GM10847 (cell line): ENCODE data around the gene GALNT11.

ENCODE experiments used
- POLR2A ChIP-seq: IDR thresholded peaks from 2 replicates; pipeline ENCODE4 v1.6.1; 2011; ENCODE audit not compliant: insufficient read length; ENCODE audit errors: extremely low read depth

The GALNT11 gene

DNA sequence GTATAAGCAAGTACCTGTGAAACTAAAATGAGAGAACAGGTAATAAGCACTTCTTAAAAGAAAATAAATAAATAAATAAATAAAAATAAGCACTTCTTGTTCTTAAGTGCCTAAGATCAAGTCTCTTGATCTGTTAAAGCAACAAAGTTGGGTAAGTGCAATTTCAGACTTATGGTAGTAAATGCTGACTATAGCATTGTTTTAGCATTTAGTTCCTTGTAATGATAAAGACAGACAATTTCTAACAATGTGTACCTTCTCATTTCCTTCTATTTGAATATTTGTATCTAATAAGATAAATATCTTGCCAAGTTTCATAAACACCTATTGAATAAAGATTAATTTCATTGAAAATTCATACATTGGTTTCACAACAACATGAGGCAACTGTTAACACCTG lies 87.4 kb downstream of the GALNT11 start:
- no peak for TF ChIP-seq POLR2A

DNA sequence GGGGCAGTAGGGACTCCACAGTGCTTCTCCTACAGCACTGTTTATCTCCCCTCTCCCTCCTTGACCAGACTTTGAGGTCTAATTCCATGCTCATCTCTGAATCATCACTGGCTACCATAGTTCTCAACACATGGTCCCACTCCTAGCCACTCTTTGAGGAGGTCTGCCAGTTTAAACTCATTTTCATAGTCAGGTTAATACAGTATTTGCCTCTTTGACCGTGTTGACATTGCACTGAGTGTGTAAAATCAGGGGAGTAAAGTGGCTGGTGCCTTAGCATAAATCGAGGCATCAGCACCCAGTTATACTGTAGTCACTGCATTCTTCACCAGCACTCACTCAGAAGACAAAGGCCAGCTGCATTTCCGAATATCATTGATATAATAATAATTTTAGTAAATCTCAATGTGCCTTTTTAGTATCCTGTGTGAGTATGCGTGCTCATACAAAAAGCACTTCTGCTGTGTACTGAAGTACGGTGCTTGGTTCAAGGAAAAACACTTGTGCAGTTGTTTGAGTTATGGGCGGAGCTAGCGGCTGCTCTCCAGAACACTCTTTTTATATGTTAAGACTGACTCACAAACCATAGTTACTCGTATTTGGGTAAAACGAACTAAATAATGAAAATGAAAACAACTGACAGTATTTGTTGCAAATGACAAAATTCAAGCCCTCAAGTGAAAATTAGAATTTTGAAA lies 89.7 kb downstream of the GALNT11 start:
- no peak for TF ChIP-seq POLR2A

DNA sequence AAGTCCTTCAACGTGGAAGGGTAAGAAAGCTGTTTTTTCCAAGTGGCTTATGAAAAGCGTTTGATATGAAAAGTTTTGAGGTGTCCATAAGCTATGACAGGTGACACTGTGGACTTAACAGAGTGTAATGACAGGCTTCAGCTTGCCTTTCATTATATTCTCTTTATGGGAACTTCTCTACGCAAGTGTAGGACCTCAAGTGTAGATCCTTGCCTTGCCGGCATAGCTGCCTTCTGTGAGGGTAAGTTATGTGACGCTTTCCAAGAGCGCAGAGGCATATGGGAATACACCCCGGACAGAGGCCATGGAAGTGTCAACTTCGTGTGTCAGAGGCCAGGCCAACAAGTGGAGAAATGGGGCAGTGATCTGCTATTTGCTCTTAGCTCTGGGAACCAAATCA lies 91.9 kb downstream of the GALNT11 start:
- no peak for TF ChIP-seq POLR2A

DNA sequence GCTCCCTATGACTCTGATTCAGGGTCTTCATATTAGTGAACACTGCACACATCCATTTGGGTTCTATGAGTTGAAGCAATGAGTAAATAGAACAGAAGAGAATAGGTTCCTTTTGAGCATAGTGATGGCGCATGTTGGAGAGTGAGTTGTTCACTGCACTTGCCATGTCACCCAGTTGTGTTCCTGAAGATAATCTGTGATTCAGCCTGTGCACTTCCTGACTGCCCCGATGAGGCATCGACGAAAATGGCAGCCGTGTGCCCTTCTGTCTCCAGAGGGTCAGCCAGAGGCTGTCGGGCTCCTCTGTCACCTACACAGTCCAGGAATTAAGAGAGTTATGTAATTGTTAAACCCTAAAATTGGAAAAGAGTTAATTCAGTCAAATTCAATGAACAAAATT lies 94.7 kb downstream of the GALNT11 start:
- TF ChIP-seq POLR2A = no peak

DNA sequence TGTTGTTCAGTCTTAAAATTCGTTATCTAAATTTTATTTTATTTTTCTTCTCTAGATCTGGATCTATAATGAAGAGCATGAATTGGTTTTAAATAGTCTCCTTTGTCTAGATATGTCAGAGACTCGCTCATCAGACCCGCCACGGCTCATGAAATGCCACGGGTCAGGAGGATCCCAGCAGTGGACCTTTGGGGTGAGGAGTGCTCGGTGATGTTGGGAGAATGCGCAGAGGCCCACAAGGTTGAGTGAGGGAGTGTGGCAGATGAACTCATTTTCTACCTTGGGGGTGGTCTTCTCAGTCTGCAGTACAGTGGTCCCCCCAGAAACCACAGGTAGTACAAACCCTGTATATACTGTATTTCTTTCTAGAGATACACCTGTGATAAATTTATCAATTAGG lies 95.3 kb downstream of the GALNT11 start:
- TF ChIP-seq POLR2A = no peak

GRCh38 chr7:152121432-152121831 lies 96.0 kb downstream of the GALNT11 start:
- no peak for TF ChIP-seq POLR2A

- TF ChIP-seq POLR2A = no peak
These were observed 97.1 kb downstream of the GALNT11 start for GRCh38 chr7:152122540-152122939.

- TF ChIP-seq POLR2A = no peak
These were observed 101.3 kb downstream of the GALNT11 start for GRCh38 chr7:152126741-152127140.

DNA sequence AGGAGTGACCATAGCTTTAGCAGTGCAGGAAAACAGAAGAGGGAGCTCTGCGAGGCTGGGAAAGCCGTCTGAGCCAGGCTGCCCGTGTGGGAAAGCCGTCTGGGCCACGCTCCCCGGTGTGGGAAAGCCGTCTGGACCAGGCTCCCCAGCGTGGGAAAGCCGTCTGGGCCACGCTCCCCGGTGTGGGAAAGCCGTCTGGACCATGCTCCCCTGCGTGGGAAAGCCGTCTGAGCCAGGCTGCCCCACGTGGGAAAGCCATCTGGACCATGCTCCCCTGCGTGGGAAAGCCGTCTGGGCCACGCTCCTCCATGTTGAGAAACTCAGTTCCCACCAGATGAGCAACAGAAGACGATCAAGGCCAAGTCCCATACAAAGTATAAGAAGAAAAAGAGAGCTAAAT lies 101.8 kb downstream of the GALNT11 start:
- TF ChIP-seq POLR2A = no peak

- TF ChIP-seq POLR2A = no peak
These were observed 102.8 kb downstream of the GALNT11 start for GRCh38 chr7:152128252-152128651.

DNA sequence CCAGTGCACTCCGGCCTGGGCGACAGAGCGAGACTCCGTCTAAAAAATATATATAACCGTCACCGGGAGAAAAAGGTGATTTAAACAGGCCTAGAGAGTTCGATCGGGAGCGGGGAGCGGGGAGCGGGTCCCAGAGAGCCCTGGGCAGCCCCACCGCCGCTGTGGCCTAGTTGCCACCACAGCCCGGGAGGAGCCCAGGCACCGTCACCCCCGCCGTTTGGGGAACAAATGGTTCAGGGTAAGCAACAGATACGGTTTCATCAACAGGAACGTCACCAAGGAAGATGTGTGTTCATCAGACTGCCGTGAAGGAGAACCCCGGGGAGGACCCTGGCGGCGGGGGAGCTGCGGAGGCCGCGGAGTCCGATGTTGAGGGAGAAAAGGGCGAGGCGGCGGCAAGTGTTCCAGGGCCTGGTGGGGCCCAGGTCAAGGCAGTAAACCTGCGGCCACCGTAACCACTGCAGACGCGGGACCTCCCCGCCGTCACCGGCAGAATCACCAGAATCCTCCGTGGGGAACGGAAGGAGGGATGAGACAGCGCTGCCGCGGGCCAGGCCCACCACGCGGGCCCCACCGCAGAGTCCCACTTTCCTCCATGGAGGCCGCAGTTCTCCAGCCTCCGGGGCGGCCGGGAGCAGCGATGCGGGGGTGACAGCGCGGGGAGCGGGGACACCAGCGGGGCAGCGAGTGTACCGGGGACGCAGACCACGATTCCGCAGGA lies 103.4 kb downstream of the GALNT11 start:
- no peak for TF ChIP-seq POLR2A

GRCh38 chr7:152129682-152130081 lies 104.2 kb downstream of the GALNT11 start:
- no peak for TF ChIP-seq POLR2A

DNA sequence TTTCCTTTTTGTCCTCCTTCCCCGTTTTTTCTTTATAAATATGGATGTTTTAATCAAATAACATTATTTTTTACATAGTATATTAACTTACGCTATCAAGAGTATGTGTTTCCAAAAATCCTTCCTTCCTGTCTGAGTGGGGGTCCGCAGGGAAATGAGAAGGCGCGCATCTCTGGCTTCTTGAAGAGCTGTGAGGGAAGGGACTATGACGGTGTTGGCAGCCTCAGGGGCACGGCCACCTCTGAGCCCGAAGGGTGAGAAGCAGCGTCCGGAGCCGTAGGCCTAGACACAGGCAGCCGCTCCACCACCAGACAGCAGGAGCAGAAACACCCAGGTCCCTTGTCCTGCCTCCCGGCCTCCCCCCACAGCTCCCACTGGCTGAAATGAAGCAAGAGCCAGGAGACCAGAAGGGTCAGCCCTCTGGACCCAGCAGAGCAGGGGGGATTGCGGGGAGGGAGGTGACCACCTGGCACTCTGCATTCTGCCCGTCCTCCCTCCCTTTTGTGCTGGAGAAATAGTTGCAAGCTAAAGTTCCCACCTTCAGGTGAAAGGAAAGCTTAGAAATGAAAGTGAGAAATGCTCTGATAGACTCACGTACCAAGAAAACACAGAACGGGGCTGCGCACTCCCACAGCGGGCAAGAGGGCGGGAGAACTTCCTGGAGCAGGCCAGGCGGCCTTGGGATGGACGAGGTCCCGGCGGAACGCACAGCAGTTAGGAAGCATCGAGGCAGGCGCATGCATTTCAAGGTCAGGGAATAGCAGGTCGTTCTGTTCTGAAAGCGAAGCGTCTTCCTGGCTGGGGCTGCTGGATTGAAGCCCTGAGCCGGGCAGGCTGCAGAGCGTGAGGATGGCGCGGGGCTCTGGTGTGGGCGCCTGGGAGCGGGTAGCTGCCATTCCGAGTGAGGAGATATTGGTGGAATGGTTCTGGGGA lies 105.5 kb downstream of the GALNT11 start:
- TF ChIP-seq POLR2A = no peak

- no peak for TF ChIP-seq POLR2A
These were observed 106.6 kb downstream of the GALNT11 start for GRCh38 chr7:152131981-152132494.

- no peak for TF ChIP-seq POLR2A
These were observed 107.3 kb downstream of the GALNT11 start for GRCh38 chr7:152132812-152133211.
